Memory B cell (primary cell): ENCODE measurements around the gene LRP5.

Experiments
- ATAC-seq: fragments of 150-1000 bp; cut with Tn5 transposase; 2 replicates; pipeline ENCODE4 v1.10.0; 2021; ENCODE audit warnings: low read depth, mild to moderate bottlenecking, moderate library complexity
- DNase-seq, 2 donors: peaks; one replicate each; pipeline ENCODE4 v3.0.0; 2022; ENCODE audit warnings: low spot score in 2 of 2
- H3K27ac Mint-ChIP-seq: one replicate; pipeline ENCODE4 v1.8.0; 2022; ENCODE audit warnings: mild to moderate bottlenecking, moderate library complexity, mixed read lengths
- H3K27me3 Mint-ChIP-seq: one replicate; pipeline ENCODE4 v1.8.0; 2022; ENCODE audit warnings: mixed read lengths
- H3K36me3 Mint-ChIP-seq: one replicate; pipeline ENCODE4 v1.8.0; 2022; ENCODE audit warnings: mild to moderate bottlenecking, mixed read lengths
- H3K4me1 Mint-ChIP-seq: one replicate; pipeline ENCODE4 v1.8.0; 2022; ENCODE audit warnings: mixed read lengths
- H3K4me3 Mint-ChIP-seq: one replicate; pipeline ENCODE4 v1.8.0; 2022; ENCODE audit warnings: mild to moderate bottlenecking, moderate library complexity, mixed read lengths
- H3K9me3 Mint-ChIP-seq: one replicate; pipeline ENCODE4 v1.8.0; 2022; ENCODE audit warnings: mixed read lengths

The LRP5 gene

GRCh38 chr11:68349461-68350249, 37.3 kb downstream of the LRP5 start:
- no peaks in the 10 kb centered on the region for H3K27me3 Mint-ChIP-seq
- no peaks in the 10 kb centered on the region for H3K9me3 Mint-ChIP-seq
- H3K4me3 Mint-ChIP-seq = no peak overlapping the region
- H3K36me3 Mint-ChIP-seq = peaks cover 7% of the 10 kb centered on the region
- DNase-seq (no peak), ATAC-seq (no peak)
- no peak overlapping the region for H3K27ac Mint-ChIP-seq
- peaks cover 15% of the 10 kb centered on the region for H3K4me1 Mint-ChIP-seq

GRCh38 chr11:68350759-68351449, 38.5 kb downstream of the LRP5 start:
- Mint-ChIP-seq H3K4me3 (no peak overlapping the region), H3K9me3 (no peaks in the 10 kb centered on the region), H3K27me3 (no peaks in the 10 kb centered on the region), H3K4me1 (peaks cover 15% of the 10 kb centered on the region), H3K27ac (no peak overlapping the region), H3K36me3 (peaks cover 7% of the 10 kb centered on the region)
- no peak for DNase-seq
- ATAC-seq = no peak

- Mint-ChIP-seq H3K27me3 (no peaks in the 10 kb centered on the region), H3K36me3 (peaks cover 7% of the 10 kb centered on the region), H3K4me1 (peaks cover 12% of the 10 kb centered on the region), H3K4me3 (no peak overlapping the region), H3K9me3 (no peaks in the 10 kb centered on the region), H3K27ac (no peak overlapping the region)
- ATAC-seq (no peak), DNase-seq (no peak)
Measured at GRCh38 chr11:68351450-68352275, 39.3 kb downstream of the LRP5 start.

GRCh38 chr11:68352591-68352990, 40.2 kb downstream of the LRP5 start:
- Mint-ChIP-seq H3K27ac (no peak overlapping the region), H3K4me1 (peaks cover 3% of the 10 kb centered on the region), H3K36me3 (peaks cover 3% of the 10 kb centered on the region), H3K27me3 (no peaks in the 10 kb centered on the region), H3K9me3 (no peaks in the 10 kb centered on the region), H3K4me3 (no peak overlapping the region)
- DNase-seq (no peak), ATAC-seq (no peak)

GRCh38 chr11:68353118-68353517, 40.7 kb downstream of the LRP5 start:
- Mint-ChIP-seq H3K9me3 (no peaks in the 10 kb centered on the region), H3K4me1 (peaks cover 3% of the 10 kb centered on the region), H3K36me3 (peaks cover 3% of the 10 kb centered on the region), H3K27ac (no peak overlapping the region), H3K4me3 (no peak overlapping the region), H3K27me3 (no peaks in the 10 kb centered on the region)
- ATAC-seq (no peak), DNase-seq (no peak)

- Mint-ChIP-seq H3K9me3 (no peaks in the 10 kb centered on the region), H3K27me3 (no peaks in the 10 kb centered on the region), H3K36me3 (peaks cover 4% of the 10 kb centered on the region), H3K4me3 (no peak overlapping the region), H3K27ac (no peak overlapping the region), H3K4me1 (peaks cover 3% of the 10 kb centered on the region)
- no peak for DNase-seq
- ATAC-seq = no peak
Measured at GRCh38 chr11:68353669-68354068, 41.3 kb downstream of the LRP5 start.

- Mint-ChIP-seq H3K27ac (no peak overlapping the region), H3K9me3 (no peaks in the 10 kb centered on the region), H3K4me3 (no peak overlapping the region), H3K4me1 (peaks cover 3% of the 10 kb centered on the region), H3K36me3 (peaks cover 9% of the 10 kb centered on the region), H3K27me3 (no peaks in the 10 kb centered on the region)
- ATAC-seq (no peak), DNase-seq (no peak)
Measured at GRCh38 chr11:68354148-68354872, 41.9 kb downstream of the LRP5 start.

- peaks cover 3% of the 10 kb centered on the region for H3K4me1 Mint-ChIP-seq
- peaks cover 10% of the 10 kb centered on the region for H3K36me3 Mint-ChIP-seq
- H3K9me3 Mint-ChIP-seq = no peaks in the 10 kb centered on the region
- ATAC-seq (no peak), DNase-seq (no peak)
- H3K27me3 Mint-ChIP-seq = no peaks in the 10 kb centered on the region
- no peak overlapping the region for H3K27ac Mint-ChIP-seq
- no peak overlapping the region for H3K4me3 Mint-ChIP-seq
Measured at GRCh38 chr11:68355471-68355870, 43.1 kb downstream of the LRP5 start.

GRCh38 chr11:68357568-68357967, 45.2 kb downstream of the LRP5 start:
- H3K27me3 Mint-ChIP-seq = no peaks in the 10 kb centered on the region
- DNase-seq (no peak), ATAC-seq (no peak)
- H3K27ac Mint-ChIP-seq = no peak overlapping the region
- H3K9me3 Mint-ChIP-seq = no peaks in the 10 kb centered on the region
- H3K4me3 Mint-ChIP-seq = no peak overlapping the region
- H3K4me1 Mint-ChIP-seq = no peaks in the 10 kb centered on the region
- H3K36me3 Mint-ChIP-seq = peaks cover 10% of the 10 kb centered on the region

GRCh38 chr11:68358416-68358815, 46.0 kb downstream of the LRP5 start:
- Mint-ChIP-seq H3K36me3 (peaks cover 10% of the 10 kb centered on the region), H3K4me3 (no peak overlapping the region), H3K9me3 (no peaks in the 10 kb centered on the region), H3K4me1 (peaks cover 5% of the 10 kb centered on the region), H3K27ac (no peak overlapping the region), H3K27me3 (no peaks in the 10 kb centered on the region)
- DNase-seq (no peak), ATAC-seq (no peak)

- peaks cover 10% of the 10 kb centered on the region for H3K36me3 Mint-ChIP-seq
- no peaks in the 10 kb centered on the region for H3K27me3 Mint-ChIP-seq
- DNase-seq = no peak
- no peak overlapping the region for H3K27ac Mint-ChIP-seq
- H3K4me3 Mint-ChIP-seq = no peak overlapping the region
- no peaks in the 10 kb centered on the region for H3K9me3 Mint-ChIP-seq
- no peak for ATAC-seq
- H3K4me1 Mint-ChIP-seq = peaks cover 18% of the 10 kb centered on the region
Measured at GRCh38 chr11:68361702-68362101, 49.3 kb downstream of the LRP5 start.

- Mint-ChIP-seq H3K27ac (no peak overlapping the region), H3K9me3 (no peaks in the 10 kb centered on the region), H3K36me3 (peaks cover 10% of the 10 kb centered on the region), H3K4me1 (peaks cover 19% of the 10 kb centered on the region), H3K27me3 (no peaks in the 10 kb centered on the region), H3K4me3 (no peak overlapping the region)
- ATAC-seq = no peak
- DNase-seq = no peak
Measured at GRCh38 chr11:68362801-68363379, 50.5 kb downstream of the LRP5 start.

GRCh38 chr11:68363776-68364175, 51.4 kb downstream of the LRP5 start:
- no peaks in the 10 kb centered on the region for H3K9me3 Mint-ChIP-seq
- peaks cover 9% of the 10 kb centered on the region for H3K36me3 Mint-ChIP-seq
- ATAC-seq (no peak), DNase-seq (no peak)
- H3K27ac Mint-ChIP-seq = no peak overlapping the region
- H3K4me1 Mint-ChIP-seq = peaks cover 21% of the 10 kb centered on the region
- H3K4me3 Mint-ChIP-seq = no peak overlapping the region
- no peaks in the 10 kb centered on the region for H3K27me3 Mint-ChIP-seq
